GM13977 (cell line): ENCODE data around the gene IFI16.
A peak's percentile ranks its signal among the peaks of the same experiment; 100 is the strongest.

Experiments used
- DNase-seq: peaks from one replicate; pipeline ENCODE4 v3.0.0; 2012; ENCODE audit warnings: low spot score
- in situ Hi-C: fragments of 300-500 bp; cut with MboI; formaldehyde crosslinking; loops from one replicate; pipeline ENCODE4 v1.12.0; 2022; ENCODE audit warnings: low sequenced_read_pairs, low pct_unique_long_range_greater_than_20kb, mixed read lengths, inconsistent platforms; ENCODE audit not compliant: unreplicated experiment
- TF ChIP-seq, protein P1 (sequence below): IDR thresholded peaks from 2 replicates; pipeline ENCODE4 v1.5.1; 2012; ENCODE audit warnings: mild to moderate bottlenecking, control low read depth; ENCODE audit not compliant: insufficient read depth; ENCODE audit errors: extremely low read depth, missing control alignments

The IFI16 gene

GRCh38 chr1:159009704-159010361, at the start of gene IFI16:
IFI16 (plus strand) TSS chr1:159009907; CDS start chr1:159014681, 4,774 bp downstream.
- DNase-seq = peak; percentile 59
- in situ Hi-C loops = loop anchor here (10.0 to 25.0 kb wide), 2 partner anchors 55 to 823 kb away; partner anchors contain the start of gene CD1D
- TF ChIP-seq, protein P1, sequence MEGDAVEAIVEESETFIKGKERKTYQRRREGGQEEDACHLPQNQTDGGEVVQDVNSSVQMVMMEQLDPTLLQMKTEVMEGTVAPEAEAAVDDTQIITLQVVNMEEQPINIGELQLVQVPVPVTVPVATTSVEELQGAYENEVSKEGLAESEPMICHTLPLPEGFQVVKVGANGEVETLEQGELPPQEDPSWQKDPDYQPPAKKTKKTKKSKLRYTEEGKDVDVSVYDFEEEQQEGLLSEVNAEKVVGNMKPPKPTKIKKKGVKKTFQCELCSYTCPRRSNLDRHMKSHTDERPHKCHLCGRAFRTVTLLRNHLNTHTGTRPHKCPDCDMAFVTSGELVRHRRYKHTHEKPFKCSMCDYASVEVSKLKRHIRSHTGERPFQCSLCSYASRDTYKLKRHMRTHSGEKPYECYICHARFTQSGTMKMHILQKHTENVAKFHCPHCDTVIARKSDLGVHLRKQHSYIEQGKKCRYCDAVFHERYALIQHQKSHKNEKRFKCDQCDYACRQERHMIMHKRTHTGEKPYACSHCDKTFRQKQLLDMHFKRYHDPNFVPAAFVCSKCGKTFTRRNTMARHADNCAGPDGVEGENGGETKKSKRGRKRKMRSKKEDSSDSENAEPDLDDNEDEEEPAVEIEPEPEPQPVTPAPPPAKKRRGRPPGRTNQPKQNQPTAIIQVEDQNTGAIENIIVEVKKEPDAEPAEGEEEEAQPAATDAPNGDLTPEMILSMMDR = no peak

GRCh38 chr1:158961178-158961577, 48.5 kb upstream of the IFI16 start:
- in situ Hi-C loops = no loop called here
- DNase-seq = no peak
- TF ChIP-seq, protein P1 = no peak

GRCh38 chr1:158962983-158963382, 46.7 kb upstream of the IFI16 start:
- in situ Hi-C loops = no loop called here
- TF ChIP-seq, protein P1 = no peak
- no peak for DNase-seq

DNA sequence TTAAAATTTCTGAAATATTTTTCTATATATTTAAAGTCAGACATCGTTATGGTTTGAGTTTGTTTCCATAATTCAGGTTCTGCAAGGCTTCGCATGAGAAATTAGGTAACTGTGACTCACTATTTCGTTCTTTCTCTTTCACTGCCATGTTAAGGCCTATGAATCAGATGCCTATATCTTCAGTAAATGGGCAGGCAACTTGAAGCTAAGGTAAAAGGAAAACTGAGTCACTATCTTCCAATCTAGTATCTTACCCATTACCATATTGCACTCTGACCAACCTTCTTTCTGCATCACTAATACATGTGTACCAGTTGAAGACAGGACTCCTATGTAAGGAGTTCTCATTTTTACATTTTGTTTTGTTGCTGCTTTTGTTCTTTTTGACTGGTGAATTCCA, 40.5 kb upstream of the IFI16 start:
- in situ Hi-C loops = no loop called here
- DNase-seq = no peak
- TF ChIP-seq, protein P1 = no peak

DNA sequence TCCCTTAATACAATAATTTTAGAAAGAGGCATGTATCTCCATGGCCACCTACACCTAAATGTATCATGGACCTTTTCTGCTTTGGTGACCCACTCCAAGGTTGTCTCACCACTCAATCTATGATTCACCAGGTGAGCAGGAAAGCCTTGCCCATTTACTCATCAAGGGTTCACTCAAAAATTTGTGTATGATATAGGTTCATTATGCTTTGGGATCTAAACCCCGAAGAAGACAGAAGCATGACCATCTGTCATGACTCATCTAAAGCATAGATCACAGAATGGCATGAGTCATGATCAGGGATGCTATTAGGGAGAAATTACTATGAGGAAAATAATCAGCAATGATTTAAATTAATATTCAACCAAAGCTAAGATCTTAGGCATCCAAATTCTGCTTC, 39.9 kb upstream of the IFI16 start:
- in situ Hi-C loops = no loop called here
- TF ChIP-seq, protein P1 = no peak

GRCh38 chr1:158972841-158973240, 36.9 kb upstream of the IFI16 start:
- in situ Hi-C loops = no loop called here
- TF ChIP-seq, protein P1 = peak; percentile 39
- no peak for DNase-seq

More for the DNA sequence above, 39.9 kb upstream of the IFI16 start:
- no peak for DNase-seq

DNA sequence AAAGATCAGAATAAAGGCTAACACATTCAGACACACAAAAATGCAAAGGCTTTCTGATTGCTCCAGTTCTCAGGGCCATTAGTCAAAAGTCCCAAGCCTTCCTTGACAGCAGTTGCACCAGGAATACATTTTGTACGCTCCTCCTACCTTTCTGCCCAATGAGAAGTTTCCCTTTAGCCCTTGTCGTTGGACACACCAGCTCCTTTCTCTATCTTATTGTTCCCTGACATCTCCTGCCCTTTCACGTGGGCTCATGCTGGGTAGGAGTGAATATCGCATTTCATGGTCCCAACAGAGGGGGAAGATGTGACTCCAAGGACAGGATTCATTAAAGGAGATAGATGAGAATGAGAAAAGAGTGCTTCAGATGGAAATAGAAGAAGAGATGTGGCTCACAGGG, 33.5 kb upstream of the IFI16 start:
- no peak for DNase-seq
- TF ChIP-seq, protein P1 = no peak
- in situ Hi-C loops = loop anchor here (25.0 kb wide), 1 partner anchor 464 kb away; no protein-coding TSS in a partner anchor
